Endodermal cell (in vitro differentiated cells): Measurements from ENCODE around the gene UROD. TPM values are rescaled to one million over a fixed set of nuclear protein-coding genes. Genes with fewer than 3 reads are reported as not detected.

Experiments
- DNase-seq: peaks from one replicate; pipeline ENCODE4 v3.0.0-alpha.2; 2017
- H3K27ac ChIP-seq: 2 replicates; pipeline ENCODE4 v1.5.1; 2013; ENCODE audit warnings: mild to moderate bottlenecking, low read depth, low read length, moderate library complexity
- H3K27me3 ChIP-seq: 2 replicates; pipeline ENCODE4 v1.6.1; 2013; ENCODE audit warnings: mild to moderate bottlenecking, low read length, moderate library complexity; ENCODE audit not compliant: insufficient read depth, control insufficient read depth, poor library complexity, severe bottlenecking
- H3K36me3 ChIP-seq: 2 replicates; pipeline ENCODE4 v1.7.0; 2013; ENCODE audit warnings: mild to moderate bottlenecking, low read length, moderate library complexity; ENCODE audit not compliant: control insufficient read depth, insufficient read depth
- H3K4me1 ChIP-seq: one replicate; pipeline ENCODE4 v1.7.0; 2013; ENCODE audit warnings: low read length; ENCODE audit not compliant: control insufficient read depth, insufficient read depth
- H3K4me3 ChIP-seq: 2 replicates; pipeline ENCODE4 v1.5.1; 2013; ENCODE audit warnings: mild to moderate bottlenecking, low read length, moderate library complexity
- H3K9ac ChIP-seq: 2 replicates; pipeline ENCODE4 v1.6.1; 2013; ENCODE audit warnings: mild to moderate bottlenecking, low read length, moderate library complexity; ENCODE audit not compliant: poor library complexity, severe bottlenecking; ENCODE audit errors: extremely low read depth
- H3K9me3 ChIP-seq: 2 replicates; pipeline ENCODE4 v1.6.1; 2013; ENCODE audit warnings: mild to moderate bottlenecking, low read length, moderate library complexity; ENCODE audit not compliant: control insufficient read depth
- H3K27ac Mint-ChIP-seq: 2 replicates; pipeline ENCODE4 v1.8.0; 2020; ENCODE audit warnings: mixed read lengths
- H3K27me3 Mint-ChIP-seq: 2 replicates; pipeline ENCODE4 v1.8.0; 2021; ENCODE audit warnings: mild to moderate bottlenecking, mixed read lengths; ENCODE audit not compliant: insufficient read depth
- H3K36me3 Mint-ChIP-seq: 2 replicates; pipeline ENCODE4 v1.8.0; 2020; ENCODE audit warnings: low read depth, mixed read lengths
- H3K4me1 Mint-ChIP-seq: 2 replicates; pipeline ENCODE4 v1.8.0; 2020; ENCODE audit warnings: mixed read lengths
- H3K4me3 Mint-ChIP-seq: 2 replicates; pipeline ENCODE4 v1.8.0; 2020; ENCODE audit warnings: mild to moderate bottlenecking, moderate library complexity, mixed read lengths
- H3K9me3 Mint-ChIP-seq: 2 replicates; pipeline ENCODE4 v1.8.0; 2020; ENCODE audit warnings: mild to moderate bottlenecking, mixed read lengths
- WGBS, 2 experiments: methylation state at CpG; one replicate each; pipeline versions ENCODE4 v1.1.5 to v1.1.7; 2013; ENCODE audit warnings: missing lambda C conversion rate in 2 of 2, mixed read lengths in 1 of 2; ENCODE audit not compliant: insufficient coverage in 1 of 2, insufficient read length in 1 of 2; 5-methylcytosine and 5-hydroxymethylcytosine counted together
- total RNA-seq, 2 donors: library from RNA; stranded (reverse); fragmentation: NEBNext Ultra II Directional in 1 of 2; extraction: Animal tissue kit (Norgen Biotek cat#: 25700) in 1 of 2; gene quantifications; 2 replicates in 1 of 2; 3 replicates in 1 of 2; pipeline ENCODE4 v1.2.1, GENCODE V29; 2021
- TF ChIP-seq, protein P1 (sequence below): fragments of 200-600 bp; sonication (generic); conservative IDR thresholded peaks from 2 replicates; pipeline ENCODE4 v1.5.0; 2021; ENCODE audit warnings: antibody characterized with exemption, mild to moderate bottlenecking

Gene UROD
- total RNA-seq, 2 donors from 2014 or later: 86.8 to 107 TPM

- no peak overlapping the region for H3K27ac ChIP-seq
- H3K36me3 ChIP-seq: peaks cover 42% of the 10 kb centered on the region
- Mint-ChIP-seq H3K9me3 (no peaks in the 10 kb centered on the region), H3K27me3 (no peaks in the 10 kb centered on the region), H3K36me3 (peaks cover 23% of the 10 kb centered on the region), H3K27ac (no peak overlapping the region), H3K4me3 (no peak overlapping the region), H3K4me1 (peaks cover 5% of the 10 kb centered on the region)
- peaks cover 3% of the 10 kb centered on the region for H3K9me3 ChIP-seq
- H3K27me3 ChIP-seq: no peaks in the 10 kb centered on the region
- WGBS, 2 experiments: 86 to 89% methylated on average over 6 to 8 of the region's 8 CpGs
- TF ChIP-seq, protein P1, sequence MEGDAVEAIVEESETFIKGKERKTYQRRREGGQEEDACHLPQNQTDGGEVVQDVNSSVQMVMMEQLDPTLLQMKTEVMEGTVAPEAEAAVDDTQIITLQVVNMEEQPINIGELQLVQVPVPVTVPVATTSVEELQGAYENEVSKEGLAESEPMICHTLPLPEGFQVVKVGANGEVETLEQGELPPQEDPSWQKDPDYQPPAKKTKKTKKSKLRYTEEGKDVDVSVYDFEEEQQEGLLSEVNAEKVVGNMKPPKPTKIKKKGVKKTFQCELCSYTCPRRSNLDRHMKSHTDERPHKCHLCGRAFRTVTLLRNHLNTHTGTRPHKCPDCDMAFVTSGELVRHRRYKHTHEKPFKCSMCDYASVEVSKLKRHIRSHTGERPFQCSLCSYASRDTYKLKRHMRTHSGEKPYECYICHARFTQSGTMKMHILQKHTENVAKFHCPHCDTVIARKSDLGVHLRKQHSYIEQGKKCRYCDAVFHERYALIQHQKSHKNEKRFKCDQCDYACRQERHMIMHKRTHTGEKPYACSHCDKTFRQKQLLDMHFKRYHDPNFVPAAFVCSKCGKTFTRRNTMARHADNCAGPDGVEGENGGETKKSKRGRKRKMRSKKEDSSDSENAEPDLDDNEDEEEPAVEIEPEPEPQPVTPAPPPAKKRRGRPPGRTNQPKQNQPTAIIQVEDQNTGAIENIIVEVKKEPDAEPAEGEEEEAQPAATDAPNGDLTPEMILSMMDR: no peak
- no peak overlapping the region for H3K4me3 ChIP-seq
- no peak overlapping the region for H3K9ac ChIP-seq
- peaks cover 8% of the 10 kb centered on the region for H3K4me1 ChIP-seq
- DNase-seq: no peak
These were observed 26.8 kb downstream of the UROD start for GRCh38 chr1:45038661-45039364.

- peaks cover 19% of the 10 kb centered on the region for H3K36me3 Mint-ChIP-seq
- Histone ChIP-seq H3K27ac (no peak overlapping the region), H3K9ac (no peak overlapping the region), H3K4me3 (no peak overlapping the region), H3K27me3 (no peaks in the 10 kb centered on the region), H3K4me1 (peaks cover 8% of the 10 kb centered on the region), H3K9me3 (peaks cover 4% of the 10 kb centered on the region), H3K36me3 (peaks cover 35% of the 10 kb centered on the region)
- peaks cover 5% of the 10 kb centered on the region for H3K4me1 Mint-ChIP-seq
- TF ChIP-seq, protein P1: no peak
- no peak overlapping the region for H3K4me3 Mint-ChIP-seq
- H3K27me3 Mint-ChIP-seq: no peaks in the 10 kb centered on the region
- 85 to 98% methylated on average over 5 of the region's 5 CpGs for WGBS, 2 experiments
- no peaks in the 10 kb centered on the region for H3K9me3 Mint-ChIP-seq
- H3K27ac Mint-ChIP-seq: no peak overlapping the region
- no peak for DNase-seq
These were observed 28.2 kb downstream of the UROD start for GRCh38 chr1:45040297-45040696.

DNA sequence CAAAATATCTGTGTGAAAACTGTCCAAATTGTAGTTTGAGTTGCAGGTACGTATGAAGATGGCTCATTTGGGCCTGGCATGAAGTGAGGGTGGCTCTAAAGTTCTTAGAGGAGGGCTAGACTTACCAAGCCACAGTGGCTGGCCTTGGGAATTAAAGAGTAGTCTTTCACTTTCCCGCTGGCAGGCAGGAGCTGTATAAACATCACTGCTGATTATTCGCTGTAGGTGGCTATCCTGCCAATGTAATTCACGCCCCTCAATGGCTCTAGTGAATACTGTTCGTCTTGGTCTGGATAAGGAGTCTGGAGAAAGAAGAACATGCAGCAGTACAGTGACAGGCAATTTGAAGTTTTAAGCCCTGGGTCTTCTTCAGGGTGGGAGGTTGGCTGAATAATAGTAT lies 31.0 kb downstream of the UROD start:
- Mint-ChIP-seq H3K4me1 (peaks cover 5% of the 10 kb centered on the region), H3K27ac (no peak overlapping the region), H3K36me3 (peaks cover 15% of the 10 kb centered on the region), H3K9me3 (no peaks in the 10 kb centered on the region), H3K27me3 (no peaks in the 10 kb centered on the region), H3K4me3 (no peak overlapping the region)
- Histone ChIP-seq H3K36me3 (peaks cover 42% of the 10 kb centered on the region), H3K9ac (no peak overlapping the region), H3K4me1 (peaks cover 8% of the 10 kb centered on the region), H3K4me3 (no peak overlapping the region), H3K27ac (no peak overlapping the region), H3K27me3 (no peaks in the 10 kb centered on the region), H3K9me3 (peaks cover 4% of the 10 kb centered on the region)
- WGBS, 2 experiments: 76 to 77% methylated on average over 5 of the region's 5 CpGs
- peak; percentile 65 for DNase-seq
- TF ChIP-seq, protein P1: no peak
